ENCODE results near the gene TUBAL3.
A peak's percentile ranks its signal among the peaks of the same experiment; 100 is the strongest.
"Not testable (repeated sequence)": the region's sequence is repeated elsewhere in the genome, so short reads cannot be mapped to it uniquely, and the experiment has no call there.

Gene TUBAL3

DNA sequence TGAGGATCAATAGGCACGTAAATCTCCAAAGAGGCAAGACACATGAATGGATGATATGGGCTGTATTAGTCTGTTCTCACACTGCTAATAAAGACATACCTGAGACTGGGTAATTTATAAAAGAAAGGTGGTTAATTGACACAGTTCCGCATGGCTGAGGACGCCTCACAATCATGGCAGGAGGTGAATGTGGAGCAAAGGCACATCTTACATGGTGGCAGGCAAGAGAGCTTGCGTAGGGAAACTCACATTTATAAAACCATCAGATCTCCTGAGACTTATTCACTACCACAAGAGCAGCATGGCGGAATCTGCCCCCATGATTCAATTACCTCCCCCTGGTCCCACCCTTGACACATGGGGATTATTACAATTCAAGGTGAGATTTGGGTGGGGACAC lies 25.4 kb downstream of the TUBAL3 start:
- DNase-seq (ENCODE audit: low read depth), result not testable (repeated sequence)

DNA sequence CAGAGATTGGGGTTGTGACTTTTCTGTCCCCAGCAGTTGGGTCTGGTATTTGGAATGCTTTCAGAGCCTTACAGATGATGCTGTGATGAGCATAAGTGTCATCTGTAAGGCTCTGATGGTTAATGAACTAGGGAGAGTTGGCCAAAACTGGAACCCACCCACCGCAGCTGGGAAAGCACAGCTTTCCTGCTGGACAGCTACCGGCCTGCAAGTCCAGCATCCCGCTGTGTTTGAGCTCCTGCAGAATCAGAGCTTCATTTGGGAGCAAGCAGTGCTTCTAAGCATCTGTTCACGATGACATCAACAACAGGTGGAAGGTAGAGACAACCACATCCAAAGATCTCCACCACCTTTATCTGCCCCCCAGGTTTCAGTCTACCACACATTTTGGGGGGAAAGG lies 28.2 kb downstream of the TUBAL3 start:
- no peak for DNase-seq (ENCODE audit: low read depth)

GRCh38 chr10:5373891-5374611 lies 30.6 kb downstream of the TUBAL3 start:
- DNase-seq (ENCODE audit: low read depth), result no peak

DNA sequence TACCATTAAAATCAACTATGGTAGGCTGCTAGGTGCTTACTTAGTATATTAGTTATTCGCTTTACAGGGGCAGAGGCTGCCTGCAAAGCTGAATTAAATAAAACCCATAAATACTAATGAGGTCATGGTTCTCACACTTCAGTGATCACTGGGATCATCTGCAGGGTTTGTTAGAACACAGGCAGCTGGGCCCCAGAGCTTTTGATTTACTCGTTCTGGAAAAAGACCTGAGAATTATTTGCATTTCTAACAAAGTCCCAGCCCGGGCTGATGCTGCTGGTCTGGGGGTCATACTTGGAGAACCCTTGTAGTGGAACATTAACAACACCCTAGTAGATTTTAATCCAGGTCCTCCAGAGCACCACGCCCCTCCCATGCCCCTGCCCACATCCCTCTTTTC lies 31.3 kb downstream of the TUBAL3 start:
- DNase-seq (ENCODE audit: low read depth), result no peak

- DNase-seq (ENCODE audit: low read depth), result no peak
Measured at GRCh38 chr10:5370493-5371352, 33.9 kb downstream of the TUBAL3 start.

DNA sequence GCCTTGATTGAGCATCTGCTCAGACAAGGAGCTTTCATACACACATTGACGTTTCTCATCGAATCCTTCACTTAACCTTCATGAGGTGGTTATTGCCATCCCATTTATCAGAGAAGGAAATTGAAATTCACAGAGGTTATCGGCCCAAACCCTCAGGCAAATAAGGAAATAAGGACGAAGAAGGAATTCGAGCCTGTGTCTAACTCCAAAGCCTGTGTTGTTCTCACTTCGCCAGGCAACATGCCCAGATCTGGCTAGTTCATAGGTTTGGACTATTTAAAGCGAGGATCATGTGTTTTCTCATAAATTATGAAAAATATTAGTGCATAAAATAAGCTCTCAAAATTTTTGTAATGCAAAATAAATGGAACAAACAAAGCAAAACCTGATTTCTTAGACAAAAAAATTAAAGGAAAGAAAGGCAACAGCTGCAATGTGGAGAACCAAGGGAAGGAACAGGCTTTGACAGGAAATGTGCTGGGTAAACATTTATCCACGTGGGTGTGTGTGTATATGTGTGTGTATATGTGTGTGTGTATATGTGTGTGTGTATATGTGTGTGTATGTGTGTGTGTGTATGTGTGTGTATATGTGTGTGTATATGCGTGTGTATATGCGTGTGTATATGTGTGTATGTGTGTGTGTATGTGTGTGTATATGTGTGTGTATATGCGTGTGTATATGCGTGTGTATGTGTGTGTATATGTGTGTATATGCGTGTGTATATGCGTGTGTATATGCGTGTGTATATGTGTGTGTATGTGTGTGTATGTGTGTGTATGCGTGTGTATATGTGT lies 35.1 kb downstream of the TUBAL3 start:
- no peak for DNase-seq (ENCODE audit: low read depth)

DNA sequence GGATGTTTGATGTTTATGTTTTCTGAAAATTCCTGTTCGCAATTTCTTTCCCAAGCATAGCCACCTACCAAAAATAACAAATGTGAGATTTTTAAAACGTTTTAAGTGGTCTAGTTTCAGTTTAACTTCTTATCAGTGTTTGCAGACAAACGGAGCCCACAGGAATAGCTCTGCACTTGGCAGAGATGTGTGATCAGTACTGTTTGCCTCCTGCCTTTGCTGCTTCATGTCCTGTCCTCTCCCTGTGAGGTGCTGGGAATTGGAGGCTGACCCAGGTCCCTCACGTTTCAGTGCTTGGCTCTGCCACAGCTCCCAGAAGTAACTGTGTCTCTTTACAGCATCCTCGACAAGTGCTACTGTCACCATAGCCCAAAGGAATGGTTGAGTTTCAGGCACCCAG lies 38.7 kb downstream of the TUBAL3 start:
- DNase-seq (ENCODE audit: low read depth), result no peak

- DNase-seq (ENCODE audit: low read depth), result no peak
Measured at GRCh38 chr10:5364890-5365338, 39.7 kb downstream of the TUBAL3 start, which contains the start of gene UCN3. UCN3 (plus strand) TSS chr10:5364966; CDS start chr10:5373721, 8,755 bp downstream.

- DNase-seq (ENCODE audit: low read depth), result no peak
Measured at GRCh38 chr10:5364374-5364773, 40.3 kb downstream of the TUBAL3 start.

GRCh38 chr10:5362873-5363272 lies 41.8 kb downstream of the TUBAL3 start:
- DNase-seq (ENCODE audit: low read depth), result no peak

- DNase-seq (ENCODE audit: low read depth), result no peak
Measured at GRCh38 chr10:5361966-5362365, 42.7 kb downstream of the TUBAL3 start.

GRCh38 chr10:5360318-5360915 lies 44.2 kb downstream of the TUBAL3 start:
- DNase-seq (ENCODE audit: low read depth), result no peak

DNA sequence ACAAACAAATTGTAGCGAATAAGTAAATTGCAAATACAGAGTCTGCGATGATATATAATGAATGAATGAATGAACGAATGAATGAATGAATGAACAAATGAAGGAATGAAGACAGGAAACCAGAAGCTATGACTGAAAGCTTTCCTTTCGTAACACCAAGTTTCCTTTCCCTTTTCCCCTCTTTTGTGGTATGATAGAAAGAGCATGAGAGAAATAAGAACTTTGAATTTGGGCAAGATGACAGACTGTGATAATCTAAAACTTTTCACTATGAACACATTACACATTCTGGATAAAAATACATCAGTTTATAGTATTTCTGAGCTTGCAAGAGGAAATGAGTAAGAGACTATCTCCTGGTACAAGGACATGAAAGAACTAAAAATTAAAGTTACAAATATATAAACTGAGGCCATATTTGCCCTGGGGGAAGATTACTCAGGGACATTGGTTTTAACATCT lies 48.3 kb downstream of the TUBAL3 start:
- no peak for DNase-seq (ENCODE audit: low read depth)

- no peak for DNase-seq (ENCODE audit: low read depth)
Measured at GRCh38 chr10:5355594-5356301, 48.9 kb downstream of the TUBAL3 start.

DNA sequence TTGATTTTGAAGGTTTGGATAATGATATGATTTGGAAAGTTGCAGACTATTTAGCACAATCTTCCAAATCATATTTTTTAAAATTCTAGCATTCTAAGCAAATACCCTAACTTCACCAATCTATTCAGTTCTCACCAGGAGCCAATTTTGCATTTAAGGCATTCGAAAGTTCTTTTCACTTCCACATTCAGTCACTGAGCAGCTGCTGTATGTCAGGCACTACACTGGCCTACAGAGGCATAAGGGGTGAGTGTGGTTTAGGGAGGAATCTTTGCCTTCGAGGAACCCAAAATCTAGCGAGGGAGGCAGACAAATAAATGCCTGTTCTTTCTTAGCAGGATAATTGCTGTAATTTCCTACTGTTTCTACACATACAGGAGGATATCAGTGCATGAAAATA lies 50.6 kb downstream of the TUBAL3 start:
- no peak for DNase-seq (ENCODE audit: low read depth)

- DNase-seq (ENCODE audit: low read depth), result no peak
Measured at GRCh38 chr10:5349362-5349761, 55.3 kb downstream of the TUBAL3 start.

GRCh38 chr10:5346881-5347280 lies 57.7 kb downstream of the TUBAL3 start:
- DNase-seq (ENCODE audit: low read depth), result no peak

- DNase-seq (ENCODE audit: low read depth), result no peak
Measured at GRCh38 chr10:5344746-5345145, 59.9 kb downstream of the TUBAL3 start.

GRCh38 chr10:5343979-5344378 lies 60.6 kb downstream of the TUBAL3 start:
- no peak for DNase-seq (ENCODE audit: low read depth)

GRCh38 chr10:5343561-5343960 lies 61.1 kb downstream of the TUBAL3 start:
- peak; percentile 5 for DNase-seq (ENCODE audit: low read depth)

Measured in stimulated activated CD4-positive, alpha-beta T cell treated with anti-CD3 and anti-CD28 coated beads, Interleukin-2, amount 100 ng/mL, for 4 hours (primary cell).